Astrocyte (in vitro differentiated cells and primary cell): ENCODE results near the gene CHRDL2. TPM values are rescaled to one million over a fixed set of nuclear protein-coding genes. Genes with fewer than 3 reads are reported as not detected.

ENCODE experiments used
- DNase-seq: peaks from one replicate; pipeline ENCODE4 v3.0.0-alpha.2; 2010; ENCODE audit warnings: low read depth
- FAIRE-seq: peaks from 2 replicates; lab custom pipeline; 2011; peaks lifted over from hg19 to GRCh38; lab: Jason Lieb, UNC
- H2AFZ ChIP-seq: 2 replicates; pipeline ENCODE4 v1.6.0; 2012; ENCODE audit warnings: low read depth, low read length, inconsistent platforms
- H3K27ac ChIP-seq: 2 replicates; pipeline ENCODE4 v1.5.1; 2011; ENCODE audit warnings: low read depth, low read length, inconsistent platforms
- H3K27me3 ChIP-seq: 2 replicates; pipeline ENCODE4 v1.6.0; 2011; ENCODE audit warnings: low read length, inconsistent platforms; ENCODE audit not compliant: insufficient read depth
- H3K36me3 ChIP-seq: 2 replicates; pipeline ENCODE4 v1.5.1; 2011; ENCODE audit warnings: low read length, inconsistent platforms; ENCODE audit not compliant: insufficient read depth
- H3K4me1 ChIP-seq: 2 replicates; pipeline ENCODE4 v1.5.1; 2011; ENCODE audit warnings: low read length, inconsistent platforms; ENCODE audit not compliant: insufficient read depth
- H3K4me2 ChIP-seq: 2 replicates; pipeline ENCODE4 v1.6.0; 2012; ENCODE audit warnings: low read length, inconsistent platforms
- H3K4me3 ChIP-seq: 2 replicates; pipeline ENCODE4 v1.5.1; 2011; ENCODE audit warnings: low read depth, mild to moderate bottlenecking, low read length, inconsistent platforms; ENCODE audit not compliant: insufficient read depth
- H3K79me2 ChIP-seq: 2 replicates; pipeline ENCODE4 v1.6.0; 2012; ENCODE audit warnings: mild to moderate bottlenecking, low read length, inconsistent platforms; ENCODE audit not compliant: insufficient read depth
- H3K9ac ChIP-seq: 2 replicates; pipeline ENCODE4 v1.6.0; 2012; ENCODE audit warnings: mild to moderate bottlenecking, low read length, inconsistent platforms
- H3K9me3 ChIP-seq: 2 replicates; pipeline ENCODE4 v1.5.1; 2012; ENCODE audit warnings: low read depth, mild to moderate bottlenecking, low read length, inconsistent platforms; ENCODE audit not compliant: insufficient read depth
- H4K20me1 ChIP-seq: 2 replicates; pipeline ENCODE4 v1.6.0; 2012; ENCODE audit warnings: low read length, inconsistent platforms; ENCODE audit not compliant: insufficient read depth
- H3K27ac Mint-ChIP-seq: one replicate; pipeline ENCODE4 v1.8.0; 2021; ENCODE audit warnings: mild to moderate bottlenecking, mixed read lengths; ENCODE audit not compliant: unreplicated experiment
- H3K27me3 Mint-ChIP-seq: one replicate; pipeline ENCODE4 v1.8.0; 2021; ENCODE audit warnings: low read depth, mixed read lengths; ENCODE audit not compliant: unreplicated experiment
- H3K36me3 Mint-ChIP-seq: one replicate; pipeline ENCODE4 v1.8.0; 2021; ENCODE audit warnings: low read depth, mixed read lengths; ENCODE audit not compliant: unreplicated experiment
- H3K4me1 Mint-ChIP-seq: one replicate; pipeline ENCODE4 v1.8.0; 2021; ENCODE audit warnings: low read depth, mixed read lengths; ENCODE audit not compliant: unreplicated experiment
- H3K4me3 Mint-ChIP-seq: one replicate; pipeline ENCODE4 v1.8.0; 2021; ENCODE audit warnings: mild to moderate bottlenecking, moderate library complexity, mixed read lengths; ENCODE audit not compliant: unreplicated experiment
- H3K9me3 Mint-ChIP-seq: one replicate; pipeline ENCODE4 v1.8.0; 2021; ENCODE audit warnings: mild to moderate bottlenecking, mixed read lengths; ENCODE audit not compliant: unreplicated experiment
- CTCF ChIP-seq: IDR thresholded peaks from 2 replicates; pipeline ENCODE4 v1.5.1; 2011; ENCODE audit warnings: low read depth, mild to moderate bottlenecking, inconsistent platforms, low read length, moderate library complexity; ENCODE audit not compliant: insufficient read depth
- EZH2 ChIP-seq: IDR thresholded peaks from 2 replicates; pipeline ENCODE4 v1.6.1; 2012; ENCODE audit warnings: mild to moderate bottlenecking, low read length, inconsistent platforms; ENCODE audit not compliant: insufficient read depth
- total RNA-seq: library from RNA; stranded (reverse); gene quantifications from 2 replicates; pipeline ENCODE4 v1.2.1, GENCODE V29; 2021

Gene CHRDL2
- total RNA-seq, 1 donor from 2014 or later, result not detected

GRCh38 chr11:74685905-74686304 is 45.3 kb downstream of the CHRDL2 start:
- H3K9me3 ChIP-seq, result no peaks in the 10 kb centered on the region
- H3K27me3 Mint-ChIP-seq, result peaks cover 21% of the 10 kb centered on the region
- no peak overlapping the region for H2AFZ ChIP-seq
- TF ChIP-seq CTCF (no peak), EZH2 (no peak)
- FAIRE-seq (peak; percentile 41), DNase-seq (no peak)
- H3K27ac ChIP-seq, result no peak overlapping the region
- no peaks in the 10 kb centered on the region for H4K20me1 ChIP-seq
- peaks cover 32% of the 10 kb centered on the region for H3K4me1 ChIP-seq
- peaks cover 3% of the 10 kb centered on the region for H3K4me1 Mint-ChIP-seq
- H3K36me3 ChIP-seq, result no peaks in the 10 kb centered on the region
- H3K36me3 Mint-ChIP-seq, result no peaks in the 10 kb centered on the region
- no peak overlapping the region for H3K27ac Mint-ChIP-seq
- H3K27me3 ChIP-seq, result no peaks in the 10 kb centered on the region
- no peak overlapping the region for H3K4me3 Mint-ChIP-seq
- H3K4me3 ChIP-seq, result no peak overlapping the region
- no peaks in the 10 kb centered on the region for H3K79me2 ChIP-seq
- H3K9me3 Mint-ChIP-seq, result peaks cover 3% of the 10 kb centered on the region
- no peak overlapping the region for H3K9ac ChIP-seq
- no peak overlapping the region for H3K4me2 ChIP-seq

- Mint-ChIP-seq H3K27me3 (peaks cover 21% of the 10 kb centered on the region), H3K4me1 (peaks cover 3% of the 10 kb centered on the region), H3K36me3 (no peaks in the 10 kb centered on the region), H3K4me3 (no peak overlapping the region), H3K27ac (no peak overlapping the region), H3K9me3 (peaks cover 4% of the 10 kb centered on the region)
- no peaks in the 10 kb centered on the region for H4K20me1 ChIP-seq
- no peak overlapping the region for H3K4me3 ChIP-seq
- H3K4me1 ChIP-seq, result peaks cover 32% of the 10 kb centered on the region
- no peaks in the 10 kb centered on the region for H3K27me3 ChIP-seq
- DNase-seq, result no peak
- no peaks in the 10 kb centered on the region for H3K79me2 ChIP-seq
- no peak overlapping the region for H2AFZ ChIP-seq
- no peak for FAIRE-seq
- H3K36me3 ChIP-seq, result no peaks in the 10 kb centered on the region
- no peak overlapping the region for H3K4me2 ChIP-seq
- H3K27ac ChIP-seq, result no peak overlapping the region
- TF ChIP-seq CTCF (no peak), EZH2 (no peak)
- no peaks in the 10 kb centered on the region for H3K9me3 ChIP-seq
- no peak overlapping the region for H3K9ac ChIP-seq
Observed at GRCh38 chr11:74685338-74685737, 45.9 kb downstream of the CHRDL2 start.

- Histone ChIP-seq H3K36me3 (no peaks in the 10 kb centered on the region), H4K20me1 (no peaks in the 10 kb centered on the region), H3K27me3 (no peaks in the 10 kb centered on the region), H3K4me3 (no peak overlapping the region), H3K4me1 (peaks cover 30% of the 10 kb centered on the region), H3K79me2 (no peaks in the 10 kb centered on the region), H3K9ac (no peak overlapping the region), H3K4me2 (no peak overlapping the region), H3K27ac (no peak overlapping the region), H2AFZ (no peak overlapping the region), H3K9me3 (no peaks in the 10 kb centered on the region)
- TF ChIP-seq CTCF (no peak), EZH2 (no peak)
- H3K4me3 Mint-ChIP-seq, result no peak overlapping the region
- FAIRE-seq (no peak), DNase-seq (no peak)
- no peaks in the 10 kb centered on the region for H3K36me3 Mint-ChIP-seq
- no peak overlapping the region for H3K27ac Mint-ChIP-seq
- peaks cover 10% of the 10 kb centered on the region for H3K9me3 Mint-ChIP-seq
- H3K27me3 Mint-ChIP-seq, result peaks cover 26% of the 10 kb centered on the region
- peaks cover 3% of the 10 kb centered on the region for H3K4me1 Mint-ChIP-seq
Observed at GRCh38 chr11:74684661-74685060, 46.6 kb downstream of the CHRDL2 start.
